SK-N-SH treated with all-trans-retinoic acid at 6 μM for 48 hours (cell line): ENCODE data around the gene SYNDIG1L.

Experiments used
- ATAC-seq: fragments of 200-7000 bp; cut with Tn5 transposase; 3 replicates; pipeline ENCODE4 v1.9.1; 2020; ENCODE audit warnings: mild to moderate bottlenecking, moderate library complexity
- ARNTL ChIP-seq: fragments of 450-650 bp; formaldehyde crosslinking; IDR thresholded peaks from 2 replicates; pipeline ENCODE4 v1.5.0; 2020; ENCODE audit warnings: low read depth, mild to moderate bottlenecking, moderate library complexity, borderline replicate concordance
- BACH2 ChIP-seq: fragments of 250-450 bp; sonication (Bioruptor Pico); IDR thresholded peaks from 2 replicates; pipeline ENCODE4 v1.9.0; 2021; ENCODE audit warnings: mild to moderate bottlenecking, borderline replicate concordance
- ESRRG ChIP-seq: fragments of 250-450 bp; sonication (Bioruptor Pico); IDR thresholded peaks from 2 replicates; pipeline ENCODE4 v1.6.1; 2021; ENCODE audit warnings: mild to moderate bottlenecking
- GLIS3 ChIP-seq: fragments of 250-450 bp; sonication (Bioruptor Pico); IDR thresholded peaks from 2 replicates; pipeline ENCODE4 v1.5.0; 2020; ENCODE audit warnings: mild to moderate bottlenecking, moderate library complexity
- ISL1 ChIP-seq: fragments of 250-450 bp; sonication (Bioruptor Pico); IDR thresholded peaks from 2 replicates; pipeline ENCODE4 v2.1.2; 2022; ENCODE audit warnings: mild to moderate bottlenecking, moderate library complexity
- OSR1 ChIP-seq: fragments of 250-450 bp; sonication (Bioruptor Pico); IDR thresholded peaks from 2 replicates; pipeline ENCODE4 v1.8.0; 2022; ENCODE audit warnings: moderate library complexity, mild to moderate bottlenecking, inconsistent platforms
- RARB ChIP-seq: fragments of 250-450 bp; sonication (Bioruptor Pico); IDR thresholded peaks from 2 replicates; pipeline ENCODE4 v1.8.0; 2021; ENCODE audit warnings: mild to moderate bottlenecking, moderate library complexity
- SNAI2 ChIP-seq: fragments of 250-450 bp; sonication (Bioruptor Pico); IDR thresholded peaks from 2 replicates; pipeline ENCODE4 v1.5.0; 2020; ENCODE audit warnings: mild to moderate bottlenecking, moderate library complexity
- TOX ChIP-seq: fragments of 250-450 bp; sonication (Bioruptor Pico); IDR thresholded peaks from 2 replicates; pipeline ENCODE4 v1.8.0; 2021; ENCODE audit warnings: mild to moderate bottlenecking, moderate library complexity, borderline replicate concordance
- ZC3H10 ChIP-seq: fragments of 250-450 bp; sonication (Bioruptor Pico); IDR thresholded peaks from 2 replicates; pipeline ENCODE4 v1.5.1; 2021; ENCODE audit warnings: mild to moderate bottlenecking, moderate library complexity
- ZFP3 ChIP-seq: fragments of 250-450 bp; sonication (Bioruptor Pico); IDR thresholded peaks from 2 replicates; pipeline ENCODE4 v1.5.0; 2020; ENCODE audit warnings: mild to moderate bottlenecking, moderate library complexity
- ZFP30 ChIP-seq: fragments of 450-650 bp; formaldehyde crosslinking; IDR thresholded peaks from 2 replicates; pipeline ENCODE4 v1.5.0; 2022; ENCODE audit warnings: mild to moderate bottlenecking, moderate library complexity
- ZNF565 ChIP-seq: fragments of 450-650 bp; formaldehyde crosslinking; conservative IDR thresholded peaks from 2 replicates; pipeline ENCODE4 v1.5.0; 2020; ENCODE audit warnings: low read depth, mild to moderate bottlenecking, moderate library complexity
- ZNF70 ChIP-seq: fragments of 450-650 bp; formaldehyde crosslinking; IDR thresholded peaks from 2 replicates; pipeline ENCODE4 v1.5.0; 2020; ENCODE audit warnings: mild to moderate bottlenecking, moderate library complexity
- ZNF8 ChIP-seq: fragments of 450-650 bp; formaldehyde crosslinking; IDR thresholded peaks from 2 replicates; pipeline ENCODE4 v1.5.0; 2020; ENCODE audit warnings: mild to moderate bottlenecking, moderate library complexity
- TF ChIP-seq, protein P1 (sequence below): fragments of 250-450 bp; sonication (Bioruptor Pico); IDR thresholded peaks from 2 replicates; pipeline ENCODE4 v1.5.0; 2020; ENCODE audit warnings: mild to moderate bottlenecking, moderate library complexity
- TF ChIP-seq, protein P2 (sequence below): fragments of 250-450 bp; sonication (Bioruptor Pico); IDR thresholded peaks from 2 replicates; pipeline ENCODE4 v1.5.1; 2021; ENCODE audit warnings: mild to moderate bottlenecking, moderate library complexity
- TF ChIP-seq, protein P3 (sequence below): fragments of 250-450 bp; sonication (Bioruptor Pico); IDR thresholded peaks from 2 replicates; pipeline ENCODE4 v1.5.1; 2020; ENCODE audit warnings: low read depth, mild to moderate bottlenecking, moderate library complexity
- TF ChIP-seq, protein P4 (sequence below): fragments of 250-450 bp; sonication (Bioruptor Pico); IDR thresholded peaks from 2 replicates; pipeline ENCODE4 v1.8.0; 2020; ENCODE audit warnings: mild to moderate bottlenecking, moderate library complexity, borderline replicate concordance

Gene SYNDIG1L

DNA sequence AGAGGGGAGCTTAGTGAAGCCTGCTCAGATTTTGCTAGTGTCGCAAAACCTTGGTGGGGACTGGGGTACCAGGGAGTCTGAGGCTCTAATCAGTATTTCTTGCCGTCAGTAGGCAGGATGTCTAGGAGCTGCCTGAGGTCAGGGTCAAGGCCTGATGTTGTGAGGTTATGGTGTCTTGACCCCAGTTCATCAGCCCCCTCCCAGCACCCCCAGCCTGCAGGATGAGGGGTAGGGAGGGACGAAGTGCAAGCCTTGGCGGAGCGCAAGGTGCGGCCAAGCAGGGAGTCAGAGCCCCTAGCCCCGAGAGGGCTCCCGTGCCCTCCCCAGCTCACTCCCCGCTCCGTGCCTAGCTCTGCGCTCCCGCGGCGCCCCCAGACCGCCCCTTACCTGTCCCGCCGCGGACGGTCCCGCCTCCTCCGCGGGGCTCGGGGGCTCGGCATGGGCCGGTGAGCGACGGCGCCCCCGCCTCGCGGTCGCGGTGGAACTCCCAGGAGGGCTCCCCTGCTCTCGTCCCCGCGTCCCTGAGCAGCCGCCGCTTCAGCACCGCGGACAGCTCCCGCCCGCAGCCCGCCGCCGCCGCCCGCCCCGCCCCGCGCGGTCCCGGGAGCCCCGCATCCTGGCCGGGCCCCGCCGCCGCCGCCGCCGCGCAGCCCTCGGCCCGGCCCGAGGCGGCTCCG is 347 bp downstream of the SYNDIG1L start (continued):
- TF ChIP-seq, protein P1, sequence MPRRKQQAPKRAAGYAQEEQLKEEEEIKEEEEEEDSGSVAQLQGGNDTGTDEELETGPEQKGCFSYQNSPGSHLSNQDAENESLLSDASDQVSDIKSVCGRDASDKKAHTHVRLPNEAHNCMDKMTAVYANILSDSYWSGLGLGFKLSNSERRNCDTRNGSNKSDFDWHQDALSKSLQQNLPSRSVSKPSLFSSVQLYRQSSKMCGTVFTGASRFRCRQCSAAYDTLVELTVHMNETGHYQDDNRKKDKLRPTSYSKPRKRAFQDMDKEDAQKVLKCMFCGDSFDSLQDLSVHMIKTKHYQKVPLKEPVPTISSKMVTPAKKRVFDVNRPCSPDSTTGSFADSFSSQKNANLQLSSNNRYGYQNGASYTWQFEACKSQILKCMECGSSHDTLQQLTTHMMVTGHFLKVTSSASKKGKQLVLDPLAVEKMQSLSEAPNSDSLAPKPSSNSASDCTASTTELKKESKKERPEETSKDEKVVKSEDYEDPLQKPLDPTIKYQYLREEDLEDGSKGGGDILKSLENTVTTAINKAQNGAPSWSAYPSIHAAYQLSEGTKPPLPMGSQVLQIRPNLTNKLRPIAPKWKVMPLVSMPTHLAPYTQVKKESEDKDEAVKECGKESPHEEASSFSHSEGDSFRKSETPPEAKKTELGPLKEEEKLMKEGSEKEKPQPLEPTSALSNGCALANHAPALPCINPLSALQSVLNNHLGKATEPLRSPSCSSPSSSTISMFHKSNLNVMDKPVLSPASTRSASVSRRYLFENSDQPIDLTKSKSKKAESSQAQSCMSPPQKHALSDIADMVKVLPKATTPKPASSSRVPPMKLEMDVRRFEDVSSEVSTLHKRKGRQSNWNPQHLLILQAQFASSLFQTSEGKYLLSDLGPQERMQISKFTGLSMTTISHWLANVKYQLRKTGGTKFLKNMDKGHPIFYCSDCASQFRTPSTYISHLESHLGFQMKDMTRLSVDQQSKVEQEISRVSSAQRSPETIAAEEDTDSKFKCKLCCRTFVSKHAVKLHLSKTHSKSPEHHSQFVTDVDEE (CRISPR knock-in tag), result no peak

DNA sequence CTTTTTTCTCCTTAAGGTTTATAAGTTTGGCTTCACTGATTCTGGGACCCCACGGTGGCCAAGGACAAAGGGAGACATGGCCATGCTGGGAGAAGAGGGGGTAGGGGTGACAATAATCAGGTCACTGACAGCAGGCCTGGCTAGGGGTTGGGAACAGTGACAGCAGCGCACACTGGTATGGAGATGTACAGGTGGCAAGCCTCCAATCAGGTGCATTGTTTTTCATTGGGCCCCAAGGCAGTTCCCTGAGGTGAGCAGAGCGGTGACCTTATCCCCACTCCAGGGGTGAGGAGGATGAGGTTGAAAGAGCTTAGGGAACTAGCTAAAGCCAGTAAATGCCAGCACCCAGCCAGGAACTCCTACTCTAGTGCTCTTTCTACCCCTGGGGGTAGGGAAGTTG is 1.4 kb downstream of the SYNDIG1L start:
- TF ChIP-seq, protein P1 (CRISPR knock-in tag), result no peak
- TF ChIP-seq ZC3H10 (no peak), GLIS3 (CRISPR knock-in tag) (no peak), TOX (no peak), ARNTL (CRISPR knock-in tag) (no peak), ZNF565 (no peak), ZFP30 (CRISPR knock-in tag) (no peak), ISL1 (no peak), RARB (CRISPR knock-in tag) (no peak), SNAI2 (no peak), ZNF8 (CRISPR knock-in tag) (no peak), ZFP3 (no peak), ZNF70 (CRISPR knock-in tag) (no peak)
- TF ChIP-seq, protein P2, sequence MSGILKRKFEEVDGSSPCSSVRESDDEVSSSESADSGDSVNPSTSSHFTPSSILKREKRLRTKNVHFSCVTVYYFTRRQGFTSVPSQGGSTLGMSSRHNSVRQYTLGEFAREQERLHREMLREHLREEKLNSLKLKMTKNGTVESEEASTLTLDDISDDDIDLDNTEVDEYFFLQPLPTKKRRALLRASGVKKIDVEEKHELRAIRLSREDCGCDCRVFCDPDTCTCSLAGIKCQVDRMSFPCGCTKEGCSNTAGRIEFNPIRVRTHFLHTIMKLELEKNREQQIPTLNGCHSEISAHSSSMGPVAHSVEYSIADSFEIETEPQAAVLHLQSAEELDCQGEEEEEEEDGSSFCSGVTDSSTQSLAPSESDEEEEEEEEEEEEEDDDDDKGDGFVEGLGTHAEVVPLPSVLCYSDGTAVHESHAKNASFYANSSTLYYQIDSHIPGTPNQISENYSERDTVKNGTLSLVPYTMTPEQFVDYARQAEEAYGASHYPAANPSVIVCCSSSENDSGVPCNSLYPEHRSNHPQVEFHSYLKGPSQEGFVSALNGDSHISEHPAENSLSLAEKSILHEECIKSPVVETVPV (CRISPR knock-in tag), result no peak
- TF ChIP-seq, protein P3, sequence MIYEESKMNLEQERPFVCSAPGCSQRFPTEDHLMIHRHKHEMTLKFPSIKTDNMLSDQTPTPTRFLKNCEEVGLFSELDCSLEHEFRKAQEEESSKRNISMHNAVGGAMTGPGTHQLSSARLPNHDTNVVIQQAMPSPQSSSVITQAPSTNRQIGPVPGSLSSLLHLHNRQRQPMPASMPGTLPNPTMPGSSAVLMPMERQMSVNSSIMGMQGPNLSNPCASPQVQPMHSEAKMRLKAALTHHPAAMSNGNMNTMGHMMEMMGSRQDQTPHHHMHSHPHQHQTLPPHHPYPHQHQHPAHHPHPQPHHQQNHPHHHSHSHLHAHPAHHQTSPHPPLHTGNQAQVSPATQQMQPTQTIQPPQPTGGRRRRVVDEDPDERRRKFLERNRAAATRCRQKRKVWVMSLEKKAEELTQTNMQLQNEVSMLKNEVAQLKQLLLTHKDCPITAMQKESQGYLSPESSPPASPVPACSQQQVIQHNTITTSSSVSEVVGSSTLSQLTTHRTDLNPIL (CRISPR knock-in tag), result no peak
- TF ChIP-seq, protein P4, sequence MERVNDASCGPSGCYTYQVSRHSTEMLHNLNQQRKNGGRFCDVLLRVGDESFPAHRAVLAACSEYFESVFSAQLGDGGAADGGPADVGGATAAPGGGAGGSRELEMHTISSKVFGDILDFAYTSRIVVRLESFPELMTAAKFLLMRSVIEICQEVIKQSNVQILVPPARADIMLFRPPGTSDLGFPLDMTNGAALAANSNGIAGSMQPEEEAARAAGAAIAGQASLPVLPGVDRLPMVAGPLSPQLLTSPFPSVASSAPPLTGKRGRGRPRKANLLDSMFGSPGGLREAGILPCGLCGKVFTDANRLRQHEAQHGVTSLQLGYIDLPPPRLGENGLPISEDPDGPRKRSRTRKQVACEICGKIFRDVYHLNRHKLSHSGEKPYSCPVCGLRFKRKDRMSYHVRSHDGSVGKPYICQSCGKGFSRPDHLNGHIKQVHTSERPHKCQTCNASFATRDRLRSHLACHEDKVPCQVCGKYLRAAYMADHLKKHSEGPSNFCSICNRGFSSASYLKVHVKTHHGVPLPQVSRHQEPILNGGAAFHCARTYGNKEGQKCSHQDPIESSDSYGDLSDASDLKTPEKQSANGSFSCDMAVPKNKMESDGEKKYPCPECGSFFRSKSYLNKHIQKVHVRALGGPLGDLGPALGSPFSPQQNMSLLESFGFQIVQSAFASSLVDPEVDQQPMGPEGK (CRISPR knock-in tag), result no peak
- ATAC-seq, result no peak

DNA sequence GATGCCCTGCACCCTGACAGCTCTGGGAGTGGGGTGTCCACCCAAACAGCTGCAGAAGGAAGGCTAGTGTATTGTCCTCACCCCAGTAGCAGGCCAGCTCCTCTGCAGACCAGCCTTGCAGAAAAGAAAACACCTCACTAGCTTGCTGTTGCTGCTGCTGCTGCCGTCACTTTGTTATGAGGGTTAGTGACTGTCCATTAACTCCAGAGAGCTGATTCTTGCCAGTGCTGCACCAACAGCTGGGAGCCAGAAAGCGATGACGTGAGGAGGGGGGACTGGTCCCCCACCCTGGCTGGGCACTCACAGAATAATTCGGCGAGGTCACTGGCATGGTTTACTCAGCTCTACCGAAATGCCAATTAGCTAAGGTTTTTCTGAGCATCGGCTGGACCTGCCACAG is 2.8 kb downstream of the SYNDIG1L start:
- TF ChIP-seq ZC3H10 (no peak), OSR1 (CRISPR knock-in tag) (no peak), ZNF70 (CRISPR knock-in tag) (no peak), ESRRG (CRISPR knock-in tag) (no peak), ZFP30 (CRISPR knock-in tag) (no peak), ISL1 (no peak), BACH2 (no peak), ARNTL (CRISPR knock-in tag) (no peak), ZNF565 (no peak)
- TF ChIP-seq, protein P1 (CRISPR knock-in tag), result no peak
- TF ChIP-seq, protein P4 (CRISPR knock-in tag), result no peak
- no peak for ATAC-seq
